DMS153 treated with DMSO at 0.1 percent for 48 hours (cell line): Measurements from ENCODE around the gene PDRG1.

Experiments used
- DNase-seq: peaks from one replicate; lab custom pipeline; 2025; ENCODE audit not compliant: unreplicated experiment; lab: John Stamatoyannopoulos, UW

PDRG1 gene

DNA sequence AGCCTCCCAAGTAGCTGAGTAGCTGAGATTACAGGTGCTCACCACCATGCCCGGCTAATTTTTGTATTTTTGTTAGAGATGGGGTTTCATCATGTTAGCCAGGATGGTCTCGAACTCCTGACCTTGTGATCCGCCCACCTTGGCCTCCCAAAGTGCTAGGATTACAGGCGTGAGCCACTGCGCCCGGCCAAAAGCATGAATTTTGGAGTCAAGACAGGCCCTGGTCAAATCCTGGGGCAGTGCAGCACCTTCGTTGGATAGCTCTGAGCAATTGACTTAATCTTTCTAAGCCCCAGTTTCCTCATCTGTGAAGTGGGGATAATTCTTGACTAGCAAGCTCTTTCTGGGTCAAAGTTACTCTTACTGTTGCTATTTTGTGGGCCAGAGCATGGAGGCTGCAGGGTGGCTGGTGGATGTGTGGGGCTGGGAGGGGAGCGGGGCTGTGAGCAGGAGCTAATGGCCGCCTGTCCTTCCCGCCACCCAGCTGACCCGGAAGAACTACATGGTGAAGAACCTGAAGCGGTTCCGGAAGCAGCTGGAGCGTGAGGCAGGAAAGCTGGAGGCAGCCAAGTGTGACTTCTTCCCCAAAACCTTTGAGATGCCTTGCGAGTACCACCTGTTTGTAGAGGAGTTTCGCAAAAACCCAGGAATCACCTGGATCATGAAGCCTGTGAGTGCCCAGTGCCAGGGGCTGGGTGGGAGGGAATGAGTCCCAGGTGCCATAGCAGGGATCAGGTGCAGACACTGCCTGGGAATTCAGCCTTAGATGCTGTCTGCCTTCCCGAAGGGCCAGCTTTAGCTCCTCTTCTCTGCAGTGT lies 42.4 kb downstream of the PDRG1 start:
- no peak for DNase-seq

DNA sequence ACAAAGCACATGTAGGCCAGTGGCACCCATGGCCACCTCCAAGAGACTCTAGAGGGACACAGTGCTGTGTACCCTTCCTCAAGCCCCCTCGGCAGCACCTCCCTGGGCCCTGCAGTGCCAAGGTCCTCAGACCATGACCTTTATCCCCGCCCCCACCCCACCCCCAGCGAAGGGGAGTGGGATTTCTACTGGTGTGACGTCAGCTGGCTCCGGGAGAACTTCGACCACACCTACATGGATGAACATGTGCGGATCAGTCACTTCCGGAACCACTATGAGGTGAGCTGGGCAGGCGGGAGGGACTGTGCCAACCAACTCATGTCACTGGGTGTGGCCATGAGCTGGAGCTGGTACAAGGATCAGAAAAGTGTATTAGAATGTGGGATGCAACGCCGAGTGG lies 43.4 kb downstream of the PDRG1 start:
- DNase-seq = no peak

DNA sequence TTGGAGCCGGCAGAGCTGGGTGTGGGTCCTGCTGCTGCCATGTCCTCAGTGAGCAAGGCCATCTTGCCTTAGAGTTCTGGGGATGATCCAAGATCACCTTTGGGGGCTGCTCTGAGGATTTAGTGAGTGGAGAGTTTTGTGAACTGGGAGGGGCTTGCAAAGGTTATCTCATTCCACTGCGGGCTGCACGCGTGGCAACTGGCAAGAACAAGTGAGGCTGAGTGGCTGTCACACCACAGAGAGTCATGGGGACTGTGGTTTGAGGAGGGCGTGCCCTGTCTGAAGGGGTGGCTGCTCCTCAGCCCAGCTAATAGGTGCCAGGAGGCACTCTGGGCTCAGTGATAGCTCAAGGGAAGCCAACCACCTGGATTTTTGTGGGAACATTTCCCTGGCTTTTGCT lies 43.8 kb downstream of the PDRG1 start:
- no peak for DNase-seq

DNA sequence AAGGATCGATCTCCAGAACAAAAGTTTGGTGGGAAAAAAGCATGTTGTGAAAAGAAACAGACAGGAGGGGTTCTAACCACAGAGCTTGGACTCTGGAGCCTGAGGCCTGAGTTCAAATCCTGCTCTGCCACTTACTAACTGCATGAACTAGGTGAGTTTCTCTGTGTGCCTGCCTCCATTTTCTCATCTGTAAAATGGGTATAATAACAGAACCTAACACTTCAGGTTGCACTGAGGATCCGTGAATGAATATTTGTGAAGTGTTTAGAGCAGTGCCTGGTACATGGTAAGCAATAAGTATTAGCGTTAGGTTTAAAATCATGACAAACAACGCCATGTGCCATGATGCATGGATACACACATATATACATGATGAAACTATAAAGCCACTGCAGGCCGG lies 44.8 kb downstream of the PDRG1 start:
- DNase-seq = no peak

DNA sequence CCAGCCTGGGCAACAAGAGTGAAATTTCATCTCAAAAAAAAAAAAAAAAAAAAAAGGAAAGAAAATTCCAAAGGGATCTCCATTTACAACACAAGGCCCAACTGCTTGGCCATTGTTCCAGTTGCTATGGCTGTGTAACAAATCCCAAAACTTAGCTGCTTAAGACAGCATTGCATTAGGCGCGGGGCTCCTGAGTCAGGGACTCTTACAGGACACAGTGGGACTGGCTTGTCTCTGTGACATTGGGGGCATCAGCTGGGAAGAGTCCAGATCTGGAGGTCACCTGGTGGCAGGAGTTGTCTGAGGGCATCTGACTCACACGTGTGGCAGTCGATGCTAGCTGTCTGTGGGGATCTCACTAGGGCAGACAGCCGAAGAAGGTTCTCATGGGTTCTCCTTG lies 45.8 kb downstream of the PDRG1 start:
- DNase-seq = no peak

DNA sequence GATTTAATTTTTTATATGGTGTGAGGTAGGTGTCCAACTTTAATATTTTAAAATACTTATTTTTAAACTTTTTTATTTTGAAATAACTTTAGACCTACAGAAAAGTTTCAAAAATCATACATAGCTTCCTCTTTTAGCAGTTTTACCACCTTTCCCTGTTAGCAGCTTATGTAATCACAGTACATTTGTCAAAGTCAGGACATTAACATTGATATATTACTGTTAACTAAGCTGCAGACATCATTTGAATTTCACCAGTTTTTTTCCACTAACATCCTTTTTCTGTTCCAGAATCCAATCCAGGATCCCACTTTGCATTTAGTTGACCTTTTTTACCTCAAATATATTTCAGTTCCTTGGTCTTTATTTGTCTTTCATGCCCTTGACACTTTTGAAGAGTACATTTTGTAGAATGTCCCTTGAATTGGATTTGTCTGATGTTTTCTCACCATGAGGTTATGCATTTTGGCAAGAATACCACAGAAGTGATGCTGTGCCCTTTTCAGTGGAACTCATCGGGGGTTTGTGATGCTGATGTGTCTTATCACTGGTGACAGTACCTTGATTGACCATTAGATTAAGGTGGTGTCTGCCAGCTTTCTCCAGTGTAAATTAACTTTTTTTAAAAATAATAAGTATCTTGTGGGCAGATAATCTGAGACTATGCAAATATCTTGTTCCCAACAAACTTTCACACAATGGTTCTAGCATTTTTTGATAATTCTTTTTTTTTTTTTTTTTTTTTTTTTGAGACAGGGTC lies 48.0 kb downstream of the PDRG1 start:
- no peak for DNase-seq

DNA sequence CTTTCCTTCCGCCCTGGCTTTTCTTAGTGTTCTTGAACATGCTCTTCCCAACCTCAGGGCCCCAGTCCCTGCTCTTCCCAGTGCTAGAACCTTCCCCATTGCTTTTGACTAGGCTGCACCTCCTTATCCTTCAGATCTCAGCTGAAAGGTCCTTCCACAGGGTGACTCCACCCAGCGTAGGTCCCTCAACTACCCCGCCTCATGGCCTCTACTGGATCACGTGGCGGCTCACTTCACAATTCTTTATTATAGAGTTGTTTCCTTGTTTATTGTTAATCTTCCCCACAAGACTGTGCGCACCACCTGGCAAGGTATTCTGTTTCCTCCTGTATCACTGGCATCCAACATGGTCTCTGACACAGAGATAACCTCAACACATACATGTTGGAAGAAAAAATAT lies 50.2 kb downstream of the PDRG1 start:
- no peak for DNase-seq

DNA sequence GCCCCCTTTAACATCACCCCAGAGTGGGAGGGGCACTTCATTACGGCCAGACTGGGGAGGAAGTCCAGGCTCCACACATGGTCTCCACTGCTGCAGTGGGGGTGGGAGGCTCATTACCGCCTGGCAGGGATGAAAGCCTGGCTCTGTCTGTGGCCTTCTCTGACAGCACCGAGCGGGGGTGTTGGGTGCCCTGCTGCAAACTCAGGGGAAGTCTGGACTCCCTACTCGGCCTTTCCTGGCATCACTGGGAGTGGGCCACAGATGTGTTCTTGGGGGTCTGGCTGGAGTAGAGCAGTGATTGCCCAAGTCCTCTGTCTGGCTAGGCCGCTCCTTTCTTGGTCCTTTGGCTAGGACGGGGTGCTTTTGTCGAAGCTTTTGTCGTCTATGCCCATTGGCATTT lies 54.3 kb downstream of the PDRG1 start:
- no peak for DNase-seq

DNA sequence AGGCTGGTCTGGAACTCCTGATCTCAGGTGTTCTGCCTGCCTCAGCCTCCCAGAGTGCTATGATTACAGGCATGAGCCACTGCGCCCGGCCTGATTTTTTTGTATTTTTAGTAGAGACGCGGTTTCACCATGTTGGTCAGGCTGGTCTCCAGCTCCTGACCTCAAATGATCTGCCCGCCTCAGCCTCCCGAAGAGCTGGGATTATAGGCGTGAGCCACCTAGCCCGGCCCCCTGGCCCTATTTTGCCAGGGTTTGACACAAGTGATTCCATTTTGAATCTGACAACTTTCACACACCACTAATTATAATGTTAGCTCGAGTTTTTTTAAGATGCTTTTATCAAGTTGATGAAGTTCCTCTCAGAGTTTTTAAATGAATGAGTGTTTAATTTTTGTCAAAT lies 55.8 kb downstream of the PDRG1 start:
- DNase-seq = no peak

DNA sequence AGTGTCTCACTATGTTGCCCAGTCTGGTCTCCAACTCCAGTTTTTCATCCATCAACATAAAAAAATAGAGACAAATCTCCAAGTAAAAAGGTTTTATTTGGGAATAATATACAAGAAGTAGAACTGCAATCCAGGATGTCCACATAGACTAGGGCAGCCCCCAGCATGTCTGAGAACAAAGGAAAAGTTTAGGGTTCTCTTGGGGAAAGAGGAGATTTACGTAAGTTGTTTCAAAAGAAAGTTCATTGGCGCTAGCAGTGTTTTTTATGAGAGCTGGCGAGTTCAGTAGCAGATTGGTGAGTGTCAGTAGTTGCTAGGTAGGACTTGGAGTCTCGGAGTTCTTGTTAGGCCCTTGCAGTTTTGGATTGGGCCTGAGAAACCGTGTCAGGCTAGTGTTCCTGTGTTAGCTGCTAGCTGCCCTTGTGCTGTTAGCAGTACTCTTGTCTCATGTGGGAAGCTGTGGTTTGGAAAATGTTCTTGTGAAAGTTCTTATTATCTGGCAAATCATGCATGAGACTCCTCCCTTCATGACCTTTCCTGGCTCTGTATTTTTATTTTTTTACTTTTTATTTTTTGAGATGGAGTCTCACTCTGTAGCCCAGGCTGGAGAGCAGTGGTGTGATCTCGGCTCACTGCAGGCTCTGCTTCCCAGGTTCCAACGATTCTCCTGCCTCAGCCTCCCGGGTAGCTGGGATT lies 56.7 kb downstream of the PDRG1 start:
- DNase-seq = no peak
